H54 (cell line): ENCODE measurements around the gene ZNF205.
"Not testable (repeated sequence)": the region's sequence is repeated elsewhere in the genome, so short reads cannot be mapped to it uniquely, and the experiment has no call there.

Source experiments
- DNase-seq: peaks from one replicate; pipeline ENCODE4 v3.0.0; 2011; ENCODE audit warnings: low spot score, mixed read lengths; ENCODE audit not compliant: insufficient read length
- FAIRE-seq: peaks from 3 replicates; lab custom pipeline; 2011; peaks lifted over from hg19 to GRCh38; lab: Jason Lieb, UNC
- POLR2A ChIP-seq: IDR thresholded peaks from 2 replicates; pipeline ENCODE4 v1.6.1; 2011; ENCODE audit warnings: low read depth, mild to moderate bottlenecking, low read length

ZNF205 gene

DNA sequence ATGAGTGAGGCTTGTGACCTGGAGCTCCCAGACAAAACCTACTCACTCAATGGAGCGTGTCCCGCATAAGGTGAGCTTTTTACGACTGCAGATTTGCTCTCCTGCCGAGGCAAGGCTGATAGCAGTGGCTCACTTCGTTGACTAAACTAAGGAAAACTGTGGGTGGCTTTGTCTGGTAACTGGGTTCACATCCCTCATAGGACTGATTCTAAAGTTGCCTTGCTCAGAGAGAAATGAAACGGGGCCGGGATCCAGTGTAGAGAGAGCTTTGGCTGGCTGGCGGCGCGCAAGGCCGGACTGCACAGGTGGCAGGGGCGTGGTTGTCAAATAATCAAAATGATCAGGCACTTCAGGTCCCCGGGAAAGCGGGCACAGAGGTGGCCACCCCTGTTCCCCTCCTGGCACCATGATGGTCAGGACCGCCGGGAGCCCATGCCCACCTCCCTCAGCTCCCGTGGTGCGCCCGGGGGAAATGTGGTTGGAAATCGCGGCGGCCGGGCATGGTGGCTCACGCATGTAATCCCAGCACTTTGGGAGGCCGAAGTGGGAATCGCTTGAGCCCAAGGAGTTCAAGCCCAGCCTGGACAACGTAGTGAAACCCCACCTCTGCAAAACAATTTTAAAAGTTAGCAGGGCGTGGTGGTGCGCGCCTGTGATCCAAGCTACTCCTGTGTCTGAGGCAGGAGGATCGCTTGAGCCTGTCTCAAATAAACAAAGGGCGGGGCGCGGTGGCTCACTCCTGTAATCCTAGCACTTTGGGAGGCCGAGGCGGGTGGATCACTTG, 49.0 kb downstream of the ZNF205 start:
- no peak for DNase-seq
- no peak for TF ChIP-seq POLR2A
- FAIRE-seq = no peak

- FAIRE-seq = no peak
- no peak for TF ChIP-seq POLR2A
- no peak for DNase-seq
Measured at GRCh38 chr16:3164121-3164991, 52.0 kb downstream of the ZNF205 start.

DNA sequence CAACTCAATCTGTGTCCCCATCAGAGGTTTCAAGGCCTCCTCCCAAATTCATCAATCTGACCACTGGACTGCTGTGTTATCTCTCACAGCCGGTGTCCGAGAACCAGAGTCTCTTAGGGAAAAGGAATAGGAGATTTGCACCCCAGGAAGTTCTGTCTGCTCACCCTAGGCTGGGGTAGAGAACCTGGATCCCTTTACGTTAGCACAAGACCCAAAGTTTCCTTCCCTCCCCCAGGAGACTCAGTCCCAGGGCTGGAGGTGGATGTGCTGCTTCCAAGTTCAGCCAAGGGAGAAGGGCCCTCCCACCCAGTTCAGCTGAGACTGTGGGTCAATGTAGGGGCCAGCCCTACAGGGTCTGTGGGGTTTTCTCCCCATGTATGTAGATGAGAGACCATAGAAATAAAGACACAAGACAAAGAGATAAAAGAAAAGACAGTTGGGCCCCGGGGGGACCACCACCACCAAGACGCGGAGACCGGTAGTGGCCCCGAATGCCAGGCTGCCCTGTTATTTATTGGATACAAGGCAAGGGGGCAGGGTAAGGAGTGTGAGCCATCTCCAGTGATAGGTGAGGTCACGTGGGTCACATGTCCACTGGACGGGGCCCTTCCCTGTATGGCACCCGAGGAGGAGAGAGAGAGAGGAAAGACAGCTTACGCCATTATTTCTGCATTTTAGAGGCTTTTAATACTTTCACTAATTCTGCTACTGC, 52.9 kb downstream of the ZNF205 start:
- no peak for FAIRE-seq
- TF ChIP-seq POLR2A = no peak
- DNase-seq = no peak

DNA sequence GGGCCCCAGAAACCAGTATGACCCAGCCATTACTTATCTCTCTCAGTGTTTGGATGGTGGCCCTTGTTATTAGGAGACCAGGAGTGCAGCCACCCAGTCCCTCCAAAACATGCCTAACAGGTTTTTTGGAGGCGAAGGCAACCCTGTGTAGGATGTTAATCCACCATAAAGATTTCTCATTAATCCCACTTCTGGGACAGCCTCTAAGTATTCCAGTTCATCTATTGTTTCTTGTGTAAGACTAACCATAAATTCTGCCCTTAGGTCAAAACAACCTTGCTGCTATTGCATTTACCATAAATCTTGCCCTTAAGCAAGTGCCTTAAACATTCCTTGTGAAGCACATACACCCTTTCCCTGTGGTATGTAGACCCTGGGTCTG, 54.1 kb downstream of the ZNF205 start:
- DNase-seq = no peak
- TF ChIP-seq POLR2A = no peak

GRCh38 chr16:3168729-3169128, 56.3 kb downstream of the ZNF205 start:
- DNase-seq, FAIRE-seq: not testable (repeated sequence)

More for the DNA sequence above, 54.1 kb downstream of the ZNF205 start:
- no peak for FAIRE-seq
